Measurements from ENCODE around the gene ATP1A4. TPM values are rescaled to one million over a fixed set of nuclear protein-coding genes. Genes with fewer than 3 reads are reported as not detected.
A peak's percentile ranks its signal among the peaks of the same experiment; 100 is the strongest.

ATP1A4 gene
- total RNA-seq, 1 donor from 2014 or later, result not detected

DNA sequence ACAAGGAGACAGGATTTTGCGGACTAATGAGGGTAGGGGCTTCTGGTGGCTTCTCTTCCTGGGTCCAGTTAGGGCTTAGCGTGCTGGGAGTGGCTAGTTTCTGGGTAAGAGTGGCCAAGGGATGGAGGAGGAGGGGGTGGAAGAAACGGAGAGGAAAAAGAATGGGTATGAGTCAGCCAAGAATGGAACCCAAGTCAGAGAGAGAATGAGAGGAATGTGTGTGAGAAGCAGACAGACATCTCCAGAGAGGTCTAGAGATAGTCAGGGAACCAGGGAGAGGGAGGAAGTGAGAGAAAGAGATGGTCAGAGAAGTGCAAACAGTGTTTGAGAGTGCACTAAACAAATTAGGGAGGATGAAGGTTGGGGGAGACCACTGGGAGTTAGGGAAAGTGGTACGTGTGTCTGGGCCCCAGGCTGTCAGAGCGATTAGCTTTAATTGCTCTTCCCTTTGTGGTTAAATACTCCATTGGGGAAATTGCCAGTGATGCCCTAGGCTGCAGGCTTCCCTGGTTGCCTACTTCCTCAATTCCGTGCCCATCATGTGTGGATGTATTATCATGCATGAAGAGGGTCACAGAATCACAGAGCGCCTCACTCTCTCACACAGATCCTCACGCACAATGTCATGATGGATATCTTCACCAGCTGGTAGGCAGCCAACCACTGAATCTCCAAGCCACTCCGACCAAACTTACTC lies 55.2 kb downstream of the ATP1A4 start:
- peak; percentile 90 for DNase-seq (ENCODE audit: low read depth)

DNA sequence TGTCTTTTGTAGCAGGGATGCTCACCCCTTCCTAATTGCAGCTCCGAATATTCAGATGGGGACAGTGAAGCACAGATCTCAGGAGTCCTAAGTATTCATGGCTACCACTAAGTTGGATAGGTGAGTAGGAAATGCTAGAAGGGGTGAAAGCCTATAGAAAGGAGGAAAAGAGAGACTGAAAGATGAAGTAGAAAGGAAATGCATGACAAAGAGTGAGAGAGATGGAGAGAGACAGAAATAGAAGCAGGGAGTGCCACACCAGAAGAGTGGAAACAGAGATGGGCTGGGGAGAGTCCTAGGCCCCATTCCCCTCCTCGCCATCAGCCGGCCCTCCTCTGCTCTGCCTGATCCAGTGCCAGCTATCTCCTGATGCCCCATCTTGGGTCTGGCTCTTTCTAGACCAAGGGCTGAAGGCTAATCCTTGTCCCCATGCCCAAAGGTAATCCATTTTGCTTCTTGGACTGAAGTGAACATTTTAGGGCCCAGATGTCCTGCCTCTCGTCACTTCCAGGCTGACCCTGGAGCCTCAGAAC lies 55.8 kb downstream of the ATP1A4 start:
- Mint-ChIP-seq H3K4me1 (ENCODE audit: low read depth, unreplicated experiment) (peaks cover 67% of the 10 kb centered on the region), H3K27me3 (ENCODE audit: low read depth, unreplicated experiment) (no peaks in the 10 kb centered on the region), H3K27ac (ENCODE audit: unreplicated experiment) (peak overlapping the region; percentile 83), H3K4me3 (ENCODE audit: unreplicated experiment) (peak overlapping the region; percentile 88), H3K9me3 (ENCODE audit: unreplicated experiment) (no peaks in the 10 kb centered on the region), H3K36me3 (ENCODE audit: low read depth, unreplicated experiment) (peaks cover 34% of the 10 kb centered on the region)
- H2AFZ ChIP-seq (ENCODE audit: low read depth, low read length), result no peak overlapping the region
- peak overlapping the region; percentile 93 for H3K4me2 ChIP-seq (ENCODE audit: low read length)
- FAIRE-seq, result no peak
- peaks cover 51% of the 10 kb centered on the region for H3K4me1 ChIP-seq (ENCODE audit: insufficient read depth, low read length)
- peak overlapping the region; percentile 96 for H3K27ac ChIP-seq (ENCODE audit: low read depth, low read length)
- H3K79me2 ChIP-seq (ENCODE audit: insufficient read depth, low read length), result peaks cover 62% of the 10 kb centered on the region
- H4K20me1 ChIP-seq (ENCODE audit: insufficient read depth, low read length), result peaks cover 56% of the 10 kb centered on the region
- peak overlapping the region; percentile 99 for H3K9ac ChIP-seq (ENCODE audit: low read length)
- H3K36me3 ChIP-seq (ENCODE audit: insufficient read depth, low read length), result peaks cover 23% of the 10 kb centered on the region
- no peaks in the 10 kb centered on the region for H3K9me3 ChIP-seq (ENCODE audit: insufficient read depth, low read depth, low read length)
- TF ChIP-seq, protein P1, sequence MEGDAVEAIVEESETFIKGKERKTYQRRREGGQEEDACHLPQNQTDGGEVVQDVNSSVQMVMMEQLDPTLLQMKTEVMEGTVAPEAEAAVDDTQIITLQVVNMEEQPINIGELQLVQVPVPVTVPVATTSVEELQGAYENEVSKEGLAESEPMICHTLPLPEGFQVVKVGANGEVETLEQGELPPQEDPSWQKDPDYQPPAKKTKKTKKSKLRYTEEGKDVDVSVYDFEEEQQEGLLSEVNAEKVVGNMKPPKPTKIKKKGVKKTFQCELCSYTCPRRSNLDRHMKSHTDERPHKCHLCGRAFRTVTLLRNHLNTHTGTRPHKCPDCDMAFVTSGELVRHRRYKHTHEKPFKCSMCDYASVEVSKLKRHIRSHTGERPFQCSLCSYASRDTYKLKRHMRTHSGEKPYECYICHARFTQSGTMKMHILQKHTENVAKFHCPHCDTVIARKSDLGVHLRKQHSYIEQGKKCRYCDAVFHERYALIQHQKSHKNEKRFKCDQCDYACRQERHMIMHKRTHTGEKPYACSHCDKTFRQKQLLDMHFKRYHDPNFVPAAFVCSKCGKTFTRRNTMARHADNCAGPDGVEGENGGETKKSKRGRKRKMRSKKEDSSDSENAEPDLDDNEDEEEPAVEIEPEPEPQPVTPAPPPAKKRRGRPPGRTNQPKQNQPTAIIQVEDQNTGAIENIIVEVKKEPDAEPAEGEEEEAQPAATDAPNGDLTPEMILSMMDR (IDR thresholded peaks at IDR 0.05; ENCODE audit: insufficient read depth, low read depth, low read length), result no peak
- TF ChIP-seq EZH2 (IDR thresholded peaks at IDR 0.05; ENCODE audit: insufficient read depth, low read length), result no peak
- H3K4me3 ChIP-seq (ENCODE audit: insufficient read depth, low read depth, low read length), result peak overlapping the region; percentile 88
- no peaks in the 10 kb centered on the region for H3K27me3 ChIP-seq (ENCODE audit: insufficient read depth, low read length)
- DNase-seq (ENCODE audit: low read depth), result no peak

More for the DNA sequence above, 55.2 kb downstream of the ATP1A4 start:
- Histone ChIP-seq H3K27me3 (ENCODE audit: insufficient read depth, low read length) (no peaks in the 10 kb centered on the region), H3K4me2 (ENCODE audit: low read length) (peak overlapping the region; percentile 93), H3K9ac (ENCODE audit: low read length) (peak overlapping the region; percentile 99), H3K27ac (ENCODE audit: low read depth, low read length) (peak overlapping the region; percentile 96), H3K79me2 (ENCODE audit: insufficient read depth, low read length) (peaks cover 59% of the 10 kb centered on the region), H3K36me3 (ENCODE audit: insufficient read depth, low read length) (peaks cover 17% of the 10 kb centered on the region), H4K20me1 (ENCODE audit: insufficient read depth, low read length) (peaks cover 51% of the 10 kb centered on the region), H3K9me3 (ENCODE audit: insufficient read depth, low read depth, low read length) (no peaks in the 10 kb centered on the region), H2AFZ (ENCODE audit: low read depth, low read length) (no peak overlapping the region), H3K4me1 (ENCODE audit: insufficient read depth, low read length) (peaks cover 51% of the 10 kb centered on the region), H3K4me3 (ENCODE audit: insufficient read depth, low read depth, low read length) (peak overlapping the region; percentile 88)
- no peaks in the 10 kb centered on the region for H3K27me3 Mint-ChIP-seq (ENCODE audit: low read depth, unreplicated experiment)
- FAIRE-seq, result peak; percentile 83
- H3K9me3 Mint-ChIP-seq (ENCODE audit: unreplicated experiment), result no peaks in the 10 kb centered on the region
- TF ChIP-seq, protein P1 (IDR thresholded peaks at IDR 0.05; ENCODE audit: insufficient read depth, low read depth, low read length), result no peak
- H3K4me3 Mint-ChIP-seq (ENCODE audit: unreplicated experiment), result peak overlapping the region; percentile 88
- H3K4me1 Mint-ChIP-seq (ENCODE audit: low read depth, unreplicated experiment), result peaks cover 61% of the 10 kb centered on the region
- H3K27ac Mint-ChIP-seq (ENCODE audit: unreplicated experiment), result peak overlapping the region; percentile 83
- H3K36me3 Mint-ChIP-seq (ENCODE audit: low read depth, unreplicated experiment), result peaks cover 32% of the 10 kb centered on the region
